Measurements from ENCODE around the gene TMEM14A. TPM values are rescaled to one million over a fixed set of nuclear protein-coding genes. Genes with fewer than 3 reads are reported as not detected.

Gene TMEM14A
- total and polyA plus RNA-seq, 8 donors, result 12.4 to 29.6 (median 17.3) TPM

GRCh38 chr6:52681416-52681815, 10.5 kb downstream of the TMEM14A start:
- FAIRE-seq (no peak), ATAC-seq (no peak), DNase-seq (no peak)
- H3K9me3 ChIP-seq, result no peaks in the 10 kb centered on the region
- H3K27me3 ChIP-seq, result no peaks in the 10 kb centered on the region
- intact Hi-C loops (cut with DNase I), result no loop called here
- no peaks in the 10 kb centered on the region for H3K4me1 ChIP-seq
- no peak for TF ChIP-seq CTCF (IDR thresholded peaks at IDR 0.05)
- no peak overlapping the region for H3K27ac ChIP-seq
- no peak overlapping the region for H3K4me3 ChIP-seq
- H3K36me3 ChIP-seq, result no peaks in the 10 kb centered on the region

- no peak for DNase-seq
- WGBS, 2 donors, result 90 to 95% methylated on average over 6 of the region's 6 CpGs
- no peak for TF ChIP-seq CTCF (IDR thresholded peaks at IDR 0.05)
- Histone ChIP-seq H3K4me3 (no peak overlapping the region), H3K27me3 (no peaks in the 10 kb centered on the region), H3K36me3 (no peaks in the 10 kb centered on the region), H3K9me3 (no peaks in the 10 kb centered on the region), H3K27ac (no peak overlapping the region), H3K4me1 (no peaks in the 10 kb centered on the region)
- ATAC-seq, result no peak
- intact Hi-C loops (cut with DNase I), result no loop called here
- FAIRE-seq, result no peak
Observed at GRCh38 chr6:52686878-52687699, 16.2 kb downstream of the TMEM14A start.

- H3K4me3 ChIP-seq, result no peak overlapping the region
- no peak for TF ChIP-seq CTCF (IDR thresholded peaks at IDR 0.05)
- DNase-seq, result no peak
- no peak for FAIRE-seq
- no peak for ATAC-seq
- H3K9me3 ChIP-seq, result no peaks in the 10 kb centered on the region
- intact Hi-C loops (cut with DNase I), result no loop called here
- no peak overlapping the region for H3K27ac ChIP-seq
- H3K4me1 ChIP-seq, result no peaks in the 10 kb centered on the region
- WGBS, 2 donors, result 82% methylated on average over 3 of the region's 3 CpGs
- no peaks in the 10 kb centered on the region for H3K27me3 ChIP-seq
- no peaks in the 10 kb centered on the region for H3K36me3 ChIP-seq
Observed at GRCh38 chr6:52689857-52690256, 18.9 kb downstream of the TMEM14A start.

GRCh38 chr6:52691718-52692117, 20.8 kb downstream of the TMEM14A start:
- FAIRE-seq (no peak), DNase-seq (no peak), ATAC-seq (peak in 3 of 4 donors; percentile 48 to 69 (median 59))
- intact Hi-C loops (cut with DNase I), result no loop called here
- TF ChIP-seq CTCF (IDR thresholded peaks at IDR 0.05), result no peak
- WGBS, 2 donors, result 50 to 57% methylated on average over 2 of the region's 2 CpGs
- Histone ChIP-seq H3K4me1 (no peaks in the 10 kb centered on the region), H3K36me3 (no peaks in the 10 kb centered on the region), H3K27me3 (no peaks in the 10 kb centered on the region), H3K9me3 (no peaks in the 10 kb centered on the region), H3K27ac (no peak overlapping the region), H3K4me3 (no peak overlapping the region)

- Histone ChIP-seq H3K27me3 (no peaks in the 10 kb centered on the region), H3K4me3 (no peak overlapping the region), H3K36me3 (no peaks in the 10 kb centered on the region), H3K9me3 (no peaks in the 10 kb centered on the region), H3K4me1 (no peaks in the 10 kb centered on the region), H3K27ac (no peak overlapping the region)
- no peak for DNase-seq
- intact Hi-C loops (cut with DNase I), result no loop called here
- ATAC-seq, result peak in 2 of 4 donors; percentile 24 to 57
- FAIRE-seq, result no peak
- TF ChIP-seq CTCF (IDR thresholded peaks at IDR 0.05), result no peak
- 60 to 68% methylated on average over 4 of the region's 4 CpGs for WGBS, 2 donors
Observed at GRCh38 chr6:52693773-52694172, 22.9 kb downstream of the TMEM14A start.
